T47D (cell line): ENCODE results near the gene FMNL2.

Experiments
- DNase-seq, 2 experiments: peaks; one replicate each; pipeline versions ENCODE4 v3.0.0 to v3.0.0-alpha.2; 2011 to 2012; ENCODE audit warnings: low read depth in 1 of 2, low spot score in 1 of 2
- JUND ChIP-seq: IDR thresholded peaks from 2 replicates; pipeline ENCODE4 v1.6.1; 2012; ENCODE audit warnings: low read depth
- in situ Hi-C: cut with HindIII; loops from 2 replicates; pipeline ENCODE4 v1.10.0; 2016; ENCODE audit warnings: low sequenced_read_pairs, low pct_unique_long_range_greater_than_20kb

The FMNL2 gene

DNA sequence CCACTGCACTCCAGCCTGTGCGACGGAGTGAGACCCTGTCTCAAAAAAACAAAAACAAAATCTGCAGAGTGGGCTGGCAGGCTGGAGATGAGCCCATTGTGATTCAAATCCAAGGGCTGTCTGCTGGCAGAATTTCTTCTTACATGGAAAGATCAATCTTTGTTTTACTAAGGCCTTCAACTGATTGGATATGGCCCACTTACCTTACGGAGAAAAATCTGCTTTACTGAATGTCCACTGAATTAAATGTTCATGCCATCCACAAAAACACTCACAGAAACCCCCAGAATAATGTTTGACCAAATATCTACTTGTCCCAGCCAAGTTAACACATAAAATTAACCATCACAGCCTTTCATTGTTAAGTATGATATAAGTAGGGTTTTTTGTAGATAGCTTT is 8.3 kb upstream of the FMNL2 start:
- no peak for TF ChIP-seq JUND
- in situ Hi-C loops: no loop called here
- DNase-seq: no peak

DNA sequence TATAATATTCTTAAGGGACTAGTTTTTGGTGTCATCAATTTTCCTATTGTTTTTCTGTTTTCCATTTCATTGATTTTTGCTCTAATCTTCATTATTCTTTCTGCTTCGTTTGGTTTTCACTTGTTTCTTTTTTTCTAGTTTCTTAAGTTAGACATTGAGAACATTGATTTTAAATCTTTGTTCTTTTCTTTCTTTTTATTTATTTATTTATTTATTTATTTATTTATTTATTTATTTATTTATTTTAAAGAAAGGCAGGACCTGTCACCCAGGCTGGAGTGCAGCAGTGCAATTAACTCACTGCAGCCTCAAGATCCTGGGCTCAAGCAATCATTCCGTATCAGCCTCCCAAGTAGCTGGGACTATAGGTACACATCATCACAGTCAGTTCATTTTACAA is 7.0 kb upstream of the FMNL2 start:
- TF ChIP-seq JUND: no peak
- no peak for DNase-seq
- in situ Hi-C loops: no loop called here

DNA sequence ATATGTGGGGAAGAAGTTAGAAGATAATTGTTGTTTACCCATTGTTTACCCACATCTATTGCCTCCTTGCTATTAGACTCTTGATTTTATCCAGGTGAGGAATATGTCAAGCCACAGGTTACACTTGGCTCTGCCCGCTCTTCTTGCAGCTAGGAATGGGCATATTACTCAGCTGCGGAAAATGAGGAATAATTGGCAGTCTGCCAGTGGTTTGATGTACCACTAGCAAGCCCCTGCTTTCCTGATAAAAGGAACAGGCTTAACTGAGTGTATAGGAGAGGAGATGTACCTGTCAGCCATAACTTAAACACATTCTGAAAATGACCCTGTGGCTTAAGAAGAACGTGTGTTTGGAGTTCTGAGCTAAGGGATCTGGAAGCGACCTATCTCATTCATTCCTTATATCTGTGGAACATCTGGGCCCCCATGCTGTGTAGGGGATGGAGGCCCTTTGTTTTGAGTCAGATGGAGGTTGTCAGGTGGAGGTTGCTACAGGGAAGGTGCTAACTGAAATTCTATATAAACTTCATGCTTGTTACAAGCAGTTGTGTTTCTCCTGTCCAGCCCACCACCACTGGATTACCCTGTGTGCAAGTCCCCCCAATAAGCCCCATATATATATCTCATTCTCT is 4.6 kb upstream of the FMNL2 start:
- in situ Hi-C loops: no loop called here
- no peak for TF ChIP-seq JUND
- DNase-seq: no peak

DNA sequence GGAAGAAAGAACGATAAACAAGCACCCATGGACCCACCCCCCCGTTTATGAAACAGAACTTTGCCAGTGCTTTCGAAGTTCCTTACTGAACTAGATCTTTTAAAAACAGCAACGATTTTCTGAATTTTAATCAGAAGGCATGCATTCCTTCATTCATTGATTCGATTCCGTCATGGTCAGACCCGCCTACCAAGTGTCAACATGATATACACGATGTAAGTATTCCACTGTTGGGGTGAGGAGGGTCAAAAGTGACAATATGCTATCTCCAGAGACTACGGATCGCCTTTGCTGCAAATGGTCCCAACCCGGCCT is 316 bp upstream of the FMNL2 start:
- no peak for TF ChIP-seq JUND
- DNase-seq: no peak
- in situ Hi-C loops: no loop called here

DNA sequence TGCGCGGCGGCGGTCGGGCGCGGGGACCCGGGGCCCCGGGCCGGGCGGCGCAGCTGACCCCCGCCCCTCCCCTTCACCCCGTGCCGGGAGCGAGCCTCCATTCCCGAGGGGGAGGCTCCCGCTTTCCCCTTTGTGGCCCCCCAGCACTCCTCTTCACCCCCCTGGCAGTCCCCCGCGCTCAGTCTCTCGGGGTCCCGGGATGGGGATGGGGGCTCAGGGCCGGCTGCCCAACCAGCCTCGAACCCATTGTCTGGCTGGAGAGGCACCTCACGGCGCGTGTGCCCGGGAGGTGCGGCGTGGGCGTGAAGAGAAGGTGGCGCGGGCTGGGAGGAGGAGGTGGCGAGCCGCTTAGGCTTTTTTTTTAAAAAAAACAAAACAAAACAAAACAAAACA is 748 bp downstream of the FMNL2 start:
- TF ChIP-seq JUND: no peak
- in situ Hi-C loops: no loop called here
- no peak for DNase-seq

DNA sequence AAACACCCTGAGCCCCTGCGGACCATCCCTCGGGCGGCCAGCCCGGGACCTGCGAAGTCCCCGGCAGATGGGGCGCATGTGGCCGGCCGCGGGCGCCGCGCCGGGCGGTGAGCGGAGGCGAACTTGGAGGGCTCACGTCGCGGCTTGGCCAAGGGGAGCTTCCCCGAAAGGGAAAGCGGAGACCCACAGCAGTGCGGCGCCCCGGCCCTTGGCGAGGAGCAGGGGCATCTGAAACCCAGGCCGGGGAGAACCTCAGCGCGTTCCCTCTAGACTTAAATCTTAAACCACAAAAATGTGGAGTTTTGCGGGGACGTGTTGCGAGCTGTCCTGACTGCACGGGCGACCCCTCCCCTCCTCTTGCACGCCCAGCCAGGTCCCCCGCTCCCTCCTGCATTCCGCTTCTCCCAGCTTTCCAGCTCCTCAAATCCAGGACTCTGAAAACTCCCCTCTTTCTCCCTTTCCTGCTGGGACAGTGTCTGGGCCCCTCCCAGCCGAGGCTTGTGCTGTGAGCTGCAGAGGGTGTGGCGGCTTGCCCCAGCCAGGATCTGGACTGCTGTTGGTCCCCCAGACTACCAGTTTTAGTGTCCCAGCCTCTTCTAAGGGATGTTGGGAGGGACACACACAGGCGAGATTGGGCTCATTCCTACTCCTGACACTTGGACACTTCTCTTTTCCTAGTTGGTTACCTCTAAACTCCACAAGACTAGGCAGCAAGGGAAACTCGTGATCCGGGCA is 1.3 kb downstream of the FMNL2 start:
- in situ Hi-C loops: no loop called here
- no peak for DNase-seq
- no peak for TF ChIP-seq JUND

DNA sequence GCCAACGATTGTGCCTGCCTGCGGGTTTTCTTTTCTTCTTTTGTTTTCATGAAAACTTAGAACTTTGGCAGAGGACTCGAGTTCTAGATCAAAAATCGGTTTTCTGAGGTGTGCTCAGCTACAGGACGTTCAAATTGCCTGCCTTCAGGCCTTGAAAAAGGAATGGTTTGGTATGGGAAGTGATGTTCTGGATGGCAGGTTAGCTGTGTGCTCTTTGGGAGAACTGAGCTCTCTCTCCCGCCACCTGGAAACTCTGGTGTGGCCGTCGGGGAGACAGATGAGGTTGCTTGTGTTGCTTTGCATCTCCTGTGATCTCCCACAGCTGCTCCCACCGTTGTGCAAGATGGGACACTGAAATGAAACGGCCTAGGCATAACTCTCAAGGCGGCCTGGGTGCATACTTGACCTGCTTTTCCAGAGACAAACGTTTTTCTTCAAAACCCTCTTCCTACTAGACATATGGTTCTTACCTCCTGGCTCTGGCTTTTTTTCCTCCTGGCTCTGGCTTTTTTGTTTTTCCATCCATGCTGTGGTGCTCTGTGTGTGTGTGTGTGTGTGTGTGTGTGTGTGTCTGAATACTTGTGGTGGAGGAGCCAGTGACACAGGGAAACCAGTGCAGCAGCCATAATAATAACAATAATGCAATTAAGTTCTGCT is 2.0 kb downstream of the FMNL2 start:
- in situ Hi-C loops: no loop called here
- DNase-seq: no peak
- no peak for TF ChIP-seq JUND

DNA sequence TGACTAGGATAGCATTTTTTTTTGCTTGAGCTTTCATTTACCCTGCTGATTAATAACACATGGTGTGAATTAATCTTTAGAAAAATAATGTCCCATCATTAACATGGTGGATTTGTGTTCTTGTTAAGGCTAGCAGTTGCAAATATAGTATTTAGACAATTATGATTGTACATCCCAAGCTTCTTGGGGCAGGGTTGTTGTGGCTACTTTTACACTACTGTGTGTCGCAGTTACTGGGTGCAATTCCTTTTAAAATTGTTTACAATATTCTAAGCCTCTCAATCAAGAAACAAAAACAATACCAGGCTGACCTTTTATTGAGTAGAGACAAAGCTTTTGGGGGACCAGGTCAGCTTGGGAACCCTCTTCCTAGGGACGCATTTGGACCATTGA is 2.5 kb downstream of the FMNL2 start:
- TF ChIP-seq JUND: no peak
- in situ Hi-C loops: no loop called here
- DNase-seq: no peak

DNA sequence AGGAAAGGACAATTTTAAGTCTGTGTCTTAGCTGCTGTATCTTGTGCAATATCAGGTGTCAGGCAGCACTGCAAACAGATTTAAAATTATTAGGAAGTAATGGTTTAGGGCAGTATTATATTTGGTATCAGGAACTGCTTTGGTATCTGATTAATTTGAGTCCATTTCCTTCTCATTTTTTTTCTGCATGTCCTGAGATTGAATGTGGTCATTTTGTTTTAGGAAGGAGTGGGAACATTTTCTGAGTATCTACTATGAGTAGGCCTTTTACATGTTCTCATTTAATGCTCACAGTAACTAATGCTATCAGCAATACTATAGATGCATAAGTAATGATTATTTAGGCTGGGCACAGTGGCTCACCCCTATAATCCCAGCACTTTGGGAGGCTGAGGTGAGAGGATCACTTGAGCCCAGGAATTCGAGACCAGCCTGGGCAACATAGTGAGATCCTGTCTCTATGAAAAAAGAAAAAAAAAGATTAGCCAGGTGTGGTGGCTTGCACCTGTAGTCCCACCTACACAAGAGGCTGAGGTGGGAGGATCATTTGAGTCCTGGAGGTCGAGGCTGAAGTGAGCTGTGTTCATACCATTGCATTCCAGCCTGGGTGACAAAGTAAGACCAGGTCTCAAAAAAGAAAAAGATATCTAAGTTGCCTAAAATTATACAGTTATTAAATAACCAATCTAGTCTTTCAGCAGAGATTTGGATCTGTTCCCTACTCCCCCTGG is 4.7 kb downstream of the FMNL2 start:
- in situ Hi-C loops: no loop called here
- no peak for DNase-seq

DNA sequence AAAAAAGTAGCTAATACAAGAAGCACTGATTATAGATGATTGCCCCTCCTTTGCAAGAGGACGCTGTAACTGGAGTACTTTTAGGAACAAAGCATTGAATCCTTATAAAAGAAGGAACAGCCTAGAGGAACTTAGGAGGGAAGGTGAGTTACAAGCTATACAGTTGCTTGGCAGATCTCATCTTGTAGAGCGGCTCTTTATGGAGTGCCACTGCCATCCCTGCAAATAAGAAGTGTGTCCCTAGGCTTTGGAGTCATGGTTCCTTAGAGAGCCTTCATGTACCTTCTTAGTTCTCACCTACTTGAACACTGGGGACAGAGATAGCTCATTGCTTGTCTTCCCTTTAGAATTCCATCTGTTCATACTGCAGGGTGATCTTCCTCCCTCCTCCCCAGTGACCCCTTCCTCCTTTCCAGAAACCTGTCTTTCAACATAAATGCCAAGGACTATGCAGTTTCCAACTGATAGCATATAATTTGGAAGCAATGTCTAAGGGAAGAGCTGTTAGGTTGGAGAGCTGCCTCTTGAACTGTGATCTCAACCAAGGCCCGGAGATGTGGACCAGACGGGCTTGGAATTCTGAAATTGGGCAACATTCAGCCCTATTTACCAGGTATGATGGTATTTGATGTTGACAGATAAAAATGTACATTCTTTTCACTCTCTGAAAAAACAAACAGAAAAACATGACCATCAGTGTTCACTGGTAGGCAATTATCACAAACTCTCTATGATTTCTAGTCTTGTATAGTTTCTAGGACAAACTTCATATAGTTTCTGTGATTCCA is 7.5 kb downstream of the FMNL2 start:
- no peak for DNase-seq
- no peak for TF ChIP-seq JUND
- in situ Hi-C loops: no loop called here

More for the DNA sequence above, 4.7 kb downstream of the FMNL2 start:
- no peak for TF ChIP-seq JUND

DNA sequence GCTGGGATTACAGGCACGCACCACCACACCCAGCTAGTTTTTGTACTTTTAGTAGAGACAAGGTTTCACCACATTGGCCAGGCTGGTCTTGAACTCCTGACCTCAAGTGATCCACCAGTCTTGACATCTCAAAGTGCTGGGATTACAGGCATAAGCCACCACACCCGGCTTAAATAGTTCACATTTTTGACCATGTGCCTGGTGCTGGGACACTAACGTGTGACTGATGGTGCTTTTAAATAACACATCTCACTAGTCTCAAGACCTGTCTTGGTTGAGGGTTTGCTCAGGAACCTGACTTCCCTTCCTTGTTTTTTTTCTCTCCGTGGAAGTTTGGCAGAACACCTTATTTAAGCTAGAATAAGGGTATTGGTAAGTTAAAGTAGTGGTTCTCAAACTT is 8.5 kb downstream of the FMNL2 start:
- in situ Hi-C loops: no loop called here
- TF ChIP-seq JUND: no peak
- no peak for DNase-seq

DNA sequence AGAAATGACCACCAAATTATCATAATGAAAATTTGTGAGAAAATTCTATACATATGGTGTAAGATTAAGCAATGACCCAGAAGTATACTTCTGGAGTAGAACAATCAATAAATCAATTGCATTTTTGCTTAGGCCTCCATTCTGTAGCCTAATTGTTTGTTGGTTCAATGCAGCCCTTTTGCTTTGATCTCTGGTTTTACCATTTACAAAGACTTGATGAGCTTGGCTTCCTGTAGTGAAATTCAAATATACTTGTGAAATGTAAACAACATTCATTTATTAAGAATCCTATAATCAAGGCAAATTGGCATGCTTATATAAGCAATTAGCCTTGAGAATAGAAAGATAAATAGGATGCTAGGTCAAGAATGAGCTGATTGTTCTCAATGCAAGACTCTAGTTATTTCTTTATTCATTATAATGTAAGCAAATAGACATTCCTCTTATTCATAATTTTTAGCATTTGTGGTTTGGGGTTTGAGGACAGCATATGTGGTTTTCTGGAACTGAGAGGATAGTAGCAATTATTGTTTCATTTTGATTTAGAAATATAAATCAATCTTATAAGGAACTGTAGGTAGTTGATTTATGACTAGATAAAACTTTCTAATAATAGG is 9.7 kb downstream of the FMNL2 start:
- no peak for TF ChIP-seq JUND
- DNase-seq: no peak
- in situ Hi-C loops: no loop called here
